GM12875 (cell line): Measurements from ENCODE around the gene C1orf35.
"Not testable (repeated sequence)": the region's sequence is repeated elsewhere in the genome, so short reads cannot be mapped to it uniquely, and the experiment has no call there.

ENCODE experiments used
- H3K4me3 ChIP-seq: one replicate; pipeline ENCODE4 v1.5.1; 2011; ENCODE audit warnings: low read depth, low read length, control low read depth
- CTCF ChIP-seq: IDR thresholded peaks from 2 replicates; pipeline ENCODE4 v1.5.1; 2011; ENCODE audit warnings: low read depth, mild to moderate bottlenecking, control low read depth, inconsistent platforms, low read length, moderate library complexity, borderline replicate concordance; ENCODE audit not compliant: insufficient read depth

Gene C1orf35

GRCh38 chr1:228114827-228115226, 11.7 kb upstream of the C1orf35 start:
- no peak for TF ChIP-seq CTCF

DNA sequence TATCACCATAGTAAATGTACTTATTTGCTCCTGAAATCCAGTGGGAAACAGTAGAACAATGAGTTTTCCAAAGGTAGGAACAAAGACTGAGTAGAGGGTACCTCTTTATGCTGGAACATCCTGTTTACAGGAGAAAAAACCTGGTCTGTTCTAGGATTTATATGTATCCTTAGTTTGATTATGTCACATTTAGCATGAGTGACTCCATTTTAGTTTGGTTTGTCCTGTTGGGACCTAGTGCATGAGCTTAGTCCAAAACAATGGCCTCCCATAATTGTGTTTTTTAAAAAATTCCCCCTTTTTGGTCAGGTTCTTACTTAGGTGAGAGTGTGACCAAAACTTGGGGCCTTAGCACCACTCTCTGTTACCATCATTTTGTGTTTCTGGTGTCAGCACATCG, 9.5 kb upstream of the C1orf35 start:
- H3K4me3 ChIP-seq, result no peak overlapping the region
- no peak for TF ChIP-seq CTCF

More at GRCh38 chr1:228114827-228115226, 11.7 kb upstream of the C1orf35 start:
- no peak overlapping the region for H3K4me3 ChIP-seq

DNA sequence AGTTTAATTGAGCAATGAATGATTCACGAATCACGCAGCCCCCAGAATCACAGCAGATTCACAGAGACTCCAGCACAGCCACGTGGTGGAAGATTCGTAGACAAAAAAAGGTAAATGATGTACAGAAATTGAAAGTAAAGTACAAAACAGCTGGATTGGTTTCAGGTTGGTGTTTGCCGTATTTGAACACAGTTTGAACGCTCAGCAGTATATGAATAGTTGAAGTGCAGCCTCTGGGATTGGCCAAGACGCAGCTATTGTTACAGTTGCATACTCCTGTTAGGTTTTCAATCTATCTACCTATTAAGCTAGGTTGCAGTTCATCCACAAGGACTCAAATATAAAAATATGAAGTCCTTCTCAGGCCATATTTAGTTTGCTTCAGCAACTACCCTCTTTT, 9.0 kb upstream of the C1orf35 start:
- TF ChIP-seq CTCF, result no peak
- H3K4me3 ChIP-seq, result no peak overlapping the region

DNA sequence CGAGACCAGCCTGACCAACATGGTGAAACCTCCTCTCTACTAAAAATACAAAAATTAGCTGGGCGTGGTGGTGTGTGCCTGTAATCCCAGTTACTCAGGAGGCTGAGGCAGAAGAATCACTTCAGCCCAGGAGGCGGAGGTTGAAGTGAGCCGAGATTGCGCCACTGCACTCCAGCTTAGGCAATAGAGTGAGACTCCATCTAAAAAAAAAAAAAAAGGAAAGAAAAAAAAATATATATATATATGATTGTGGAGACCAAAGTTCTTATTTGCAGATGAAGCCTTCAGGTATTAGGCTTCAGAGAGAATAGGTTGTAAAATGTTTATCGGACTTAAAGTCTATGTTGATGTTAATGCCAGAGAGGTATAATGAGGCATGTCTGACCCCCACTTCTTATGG, 8.2 kb upstream of the C1orf35 start:
- not testable (repeated sequence) for H3K4me3 ChIP-seq

GRCh38 chr1:228110556-228110955, 7.4 kb upstream of the C1orf35 start:
- H3K4me3 ChIP-seq, result no peak overlapping the region
- no peak for TF ChIP-seq CTCF

DNA sequence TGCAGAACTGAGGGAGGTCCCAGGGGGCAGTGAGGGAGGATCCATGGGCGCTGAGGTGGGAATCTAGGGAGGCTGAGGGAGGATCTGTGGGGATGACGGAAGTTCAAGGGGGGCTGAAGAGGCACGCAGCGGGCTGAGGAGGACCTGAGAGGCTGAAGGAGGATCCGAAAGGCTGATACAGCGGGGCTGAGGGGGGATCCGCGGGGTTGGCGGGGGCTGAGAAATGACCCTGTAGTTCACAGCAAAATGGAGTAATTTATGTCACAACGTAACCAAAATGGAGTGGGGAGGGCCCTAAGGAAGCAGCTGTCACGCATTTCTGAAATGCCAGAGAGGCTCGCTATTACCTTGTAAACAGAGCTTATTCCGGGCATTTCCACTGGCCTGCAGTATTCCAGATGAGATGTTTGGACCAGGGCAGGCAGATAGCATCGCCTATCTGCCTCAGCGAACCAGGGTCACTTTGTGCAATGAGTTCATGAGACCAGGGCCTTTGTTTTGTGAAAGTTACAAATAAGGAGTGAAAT, 6.9 kb upstream of the C1orf35 start:
- H3K4me3 ChIP-seq, result peak overlapping the region; percentile 76
- TF ChIP-seq CTCF, result no peak

- TF ChIP-seq CTCF, result no peak
- peak within 1 kb of the TSS; percentile 76 for H3K4me3 ChIP-seq
These were observed 6.2 kb upstream of the C1orf35 start, which contains the start of gene MRPL55 for GRCh38 chr1:228109073-228109961. Gene MRPL55 (minus strand): TSS chr1:228109299. CDS start chr1:228108260, 1,039 bp downstream.

GRCh38 chr1:228108742-228109072, 5.6 kb upstream of the C1orf35 start:
- TF ChIP-seq CTCF, result no peak
- peak overlapping the region; percentile 76 for H3K4me3 ChIP-seq
